GM19025 (cell line): ENCODE measurements around the gene HIRA.
"Not testable (repeated sequence)": the region's sequence is repeated elsewhere in the genome, so short reads cannot be mapped to it uniquely, and the experiment has no call there.

Experiments used
- ATAC-seq: cut with Tn5 transposase; IDR thresholded peaks from one replicate; pipeline ENCODE4 v1.9.1; 2021; ENCODE audit warnings: mild to moderate bottlenecking, low read depth, moderate library complexity; ENCODE audit not compliant: unreplicated experiment

The HIRA gene

GRCh38 chr22:19387575-19387974 is 44.0 kb downstream of the HIRA start:
- no peak for ATAC-seq

GRCh38 chr22:19387038-19387437 is 44.5 kb downstream of the HIRA start:
- ATAC-seq = no peak

GRCh38 chr22:19386248-19386647 is 45.3 kb downstream of the HIRA start:
- ATAC-seq = no peak

- ATAC-seq = no peak
Observed at GRCh38 chr22:19385221-19385906, 46.2 kb downstream of the HIRA start.

GRCh38 chr22:19383292-19383691 is 48.2 kb downstream of the HIRA start:
- ATAC-seq = no peak

- no peak for ATAC-seq
Observed at GRCh38 chr22:19382240-19382639, 49.3 kb downstream of the HIRA start.

- no peak for ATAC-seq
Observed at GRCh38 chr22:19378344-19378674, 53.2 kb downstream of the HIRA start.

- ATAC-seq = no peak
Observed at GRCh38 chr22:19377565-19378343, 53.8 kb downstream of the HIRA start.

GRCh38 chr22:19376971-19377370 is 54.6 kb downstream of the HIRA start:
- ATAC-seq = no peak

- no peak for ATAC-seq
Observed at GRCh38 chr22:19376247-19376646, 55.3 kb downstream of the HIRA start.

- no peak for ATAC-seq
Observed at GRCh38 chr22:19375435-19375834, 56.1 kb downstream of the HIRA start.

GRCh38 chr22:19374410-19374809 is 57.1 kb downstream of the HIRA start:
- ATAC-seq = no peak

- no peak for ATAC-seq
Observed at GRCh38 chr22:19373450-19373849, 58.1 kb downstream of the HIRA start.

- no peak for ATAC-seq
Observed at GRCh38 chr22:19371893-19372292, 59.6 kb downstream of the HIRA start.

GRCh38 chr22:19368876-19369275 is 62.7 kb downstream of the HIRA start:
- ATAC-seq = no peak

- ATAC-seq = no peak
Observed at GRCh38 chr22:19367763-19368367, 63.7 kb downstream of the HIRA start.

GRCh38 chr22:19363541-19363940 is 68.0 kb downstream of the HIRA start:
- not testable (repeated sequence) for ATAC-seq

GRCh38 chr22:19361501-19362103 is 69.9 kb downstream of the HIRA start:
- peak; percentile 76 for ATAC-seq

- no peak for ATAC-seq
Observed at GRCh38 chr22:19360862-19361261, 70.7 kb downstream of the HIRA start.

GRCh38 chr22:19360300-19360792 is 71.2 kb downstream of the HIRA start:
- no peak for ATAC-seq
